GM23338 (cell line): ENCODE measurements around the gene CLDN7. TPM values are rescaled to one million over a fixed set of nuclear protein-coding genes. Genes with fewer than 3 reads are reported as not detected.

Experiments
- ATAC-seq: fragments of 200-7000 bp; cut with Tn5 transposase; 3 replicates; pipeline ENCODE4 v1.9.1; 2020
- DNase-seq: peaks from one replicate; pipeline ENCODE4 v3.0.0-alpha.2; 2015; ENCODE audit warnings: low spot score
- H2AFZ ChIP-seq: fragments of 200-600 bp; sonication (generic); 2 replicates; pipeline ENCODE4 v1.8.0; 2016; ENCODE audit warnings: antibody characterized with exemption, mild to moderate bottlenecking, moderate library complexity
- H3F3A ChIP-seq: fragments of 200-600 bp; sonication (generic); replicated peaks from 2 replicates; pipeline ENCODE4 v1.8.0; 2017; ENCODE audit warnings: antibody characterized with exemption, mixed run types, low read depth
- H3K27ac ChIP-seq: fragments of 200-600 bp; sonication (generic); 2 replicates; pipeline ENCODE4 v1.6.1; 2016; ENCODE audit warnings: low read depth
- H3K27me3 ChIP-seq: fragments of 200-600 bp; sonication (generic); 2 replicates; pipeline ENCODE4 v1.8.0; 2016; ENCODE audit warnings: mild to moderate bottlenecking, mixed run types, moderate library complexity; ENCODE audit not compliant: insufficient read depth
- H3K36me3 ChIP-seq: fragments of 200-600 bp; sonication (generic); 2 replicates; pipeline ENCODE4 v1.8.0; 2016; ENCODE audit warnings: mild to moderate bottlenecking; ENCODE audit not compliant: insufficient read depth
- H3K4me1 ChIP-seq: fragments of 200-600 bp; sonication (generic); 2 replicates; pipeline ENCODE4 v1.8.0; 2016; ENCODE audit warnings: mild to moderate bottlenecking, moderate library complexity; ENCODE audit not compliant: insufficient read depth
- H3K4me2 ChIP-seq: fragments of 200-600 bp; sonication (generic); 2 replicates; pipeline ENCODE4 v1.7.1; 2017; ENCODE audit warnings: mixed run types
- H3K4me3 ChIP-seq: fragments of 200-600 bp; sonication (generic); 2 replicates; pipeline ENCODE4 v1.6.1; 2016; ENCODE audit warnings: mixed run types
- H3K79me2 ChIP-seq: fragments of 200-600 bp; sonication (generic); replicated peaks from 2 replicates; pipeline ENCODE4 v1.8.0; 2017; ENCODE audit warnings: mild to moderate bottlenecking; ENCODE audit not compliant: insufficient read depth
- H3K9me2 ChIP-seq: fragments of 200-600 bp; sonication (generic); 2 replicates; pipeline ENCODE4 v1.8.0; 2017; ENCODE audit not compliant: insufficient read depth
- H4K20me1 ChIP-seq: fragments of 200-600 bp; sonication (generic); replicated peaks from 2 replicates; pipeline ENCODE4 v1.8.0; 2017; ENCODE audit warnings: mild to moderate bottlenecking; ENCODE audit not compliant: insufficient read depth
- H3K27ac Mint-ChIP-seq: 2 replicates; pipeline ENCODE4 v1.8.0; 2020; ENCODE audit warnings: inconsistent platforms, mild to moderate bottlenecking, moderate library complexity, mixed read lengths
- H3K27me3 Mint-ChIP-seq: 3 replicates; pipeline ENCODE4 v1.8.0; 2022; ENCODE audit warnings: low read depth, mild to moderate bottlenecking, moderate library complexity, mixed read lengths, inconsistent platforms; ENCODE audit not compliant: insufficient read depth, poor library complexity
- H3K36me3 Mint-ChIP-seq: 3 replicates; pipeline ENCODE4 v1.8.0; 2021; ENCODE audit warnings: low read depth, mild to moderate bottlenecking, inconsistent platforms, moderate library complexity, mixed read lengths
- H3K4me1 Mint-ChIP-seq: 3 replicates; pipeline ENCODE4 v1.8.0; 2020; ENCODE audit warnings: mild to moderate bottlenecking, inconsistent platforms, mixed read lengths
- H3K4me3 Mint-ChIP-seq: 3 replicates; pipeline ENCODE4 v1.8.0; 2021; ENCODE audit warnings: moderate library complexity, mild to moderate bottlenecking, inconsistent platforms, mixed read lengths
- H3K9me3 Mint-ChIP-seq: 3 replicates; pipeline ENCODE4 v1.8.0; 2020; ENCODE audit warnings: moderate library complexity, mild to moderate bottlenecking, inconsistent platforms, mixed read lengths
- CREB1 ChIP-seq: fragments of 250-450 bp; sonication (Bioruptor Pico); IDR thresholded peaks from 2 replicates; pipeline ENCODE4 v1.5.0; 2020; ENCODE audit warnings: low read depth, mild to moderate bottlenecking, moderate library complexity
- CTCF ChIP-seq, 2 experiments: fragments of 200-600 bp in 1 of 2; sonication (generic) in 1 of 2; conservative IDR thresholded peaks; 2 replicates each; pipeline versions ENCODE4 v1.5.1 to v1.6.1; 2016 to 2017; ENCODE audit warnings: antibody characterized with exemption in 2 of 2, low read depth in 2 of 2, mild to moderate bottlenecking in 2 of 2, moderate library complexity in 1 of 2
- ETS1 ChIP-seq: IDR thresholded peaks from 2 replicates; pipeline ENCODE4 v1.6.1; 2016; ENCODE audit warnings: antibody characterized with exemption
- EZH2phosphoT487 ChIP-seq: fragments of 200-600 bp; sonication (generic); IDR thresholded peaks from one replicate; pipeline ENCODE4 v1.8.1; 2018; ENCODE audit warnings: antibody characterized with exemption; ENCODE audit not compliant: unreplicated experiment
- JUNB ChIP-seq: IDR thresholded peaks from one replicate; pipeline ENCODE4 v1.6.1; 2016; ENCODE audit warnings: antibody characterized with exemption; ENCODE audit not compliant: unreplicated experiment
- POLR2AphosphoS5 ChIP-seq: IDR thresholded peaks from 2 replicates; pipeline ENCODE4 v1.6.1; 2016; ENCODE audit warnings: antibody characterized with exemption, low read depth
- ZNF114 ChIP-seq: fragments of 250-450 bp; sonication (Bioruptor Pico); IDR thresholded peaks from 2 replicates; pipeline ENCODE4 v1.5.0; 2020; ENCODE audit warnings: mild to moderate bottlenecking, moderate library complexity
- ZNF462 ChIP-seq: fragments of 250-450 bp; sonication (Bioruptor Pico); IDR thresholded peaks from 2 replicates; pipeline ENCODE4 v1.5.0; 2020; ENCODE audit warnings: mild to moderate bottlenecking, moderate library complexity
- polyA plus RNA-seq: library from polyadenylated mRNA; unstranded; fragments of >200 nt; fragmentation: Nextera tagmentation; extraction: Ambion mirVana; gene quantifications from 2 replicates; pipeline ENCODE4 v1.2.1, GENCODE V29; 2016
- total RNA-seq: library from RNA; depleted of rRNA; stranded (reverse); fragments of >200 nt; shearing (Covaris generic); gene quantifications from 2 replicates; pipeline ENCODE4 v1.2.3, GENCODE V29; 2014

Gene CLDN7
- total and polyA plus RNA-seq, 2 experiments from 2014 or later: 50.7 to 111 TPM

- peak overlapping the region; percentile 100 for H3K4me2 ChIP-seq
- H3K4me3 Mint-ChIP-seq: peak overlapping the region; percentile 91
- TF ChIP-seq JUNB (no peak), POLR2AphosphoS5 (peak; percentile 67)
- peak overlapping the region; percentile 100 for H2AFZ ChIP-seq
- H3K9me3 Mint-ChIP-seq: no peaks in the 10 kb centered on the region; the same call in 2 of the 3 replicates
- peaks cover 13% of the 10 kb centered on the region for H3K4me1 ChIP-seq
- H3K36me3 ChIP-seq: peaks cover 9% of the 10 kb centered on the region
- H3K27me3 ChIP-seq: no peaks in the 10 kb centered on the region
- no peaks in the 10 kb centered on the region for H3K9me2 ChIP-seq
- ATAC-seq (peak; percentile 56), DNase-seq (peak; percentile 97)
- H3K27ac Mint-ChIP-seq: peak overlapping the region; percentile 97
- peaks cover 25% of the 10 kb centered on the region for H3K36me3 Mint-ChIP-seq
- H3K4me3 ChIP-seq: peak overlapping the region; percentile 99
- peak overlapping the region; percentile 99 for H3K27ac ChIP-seq
- H4K20me1 ChIP-seq: peaks cover 15% of the 10 kb centered on the region; the same call in 1 of the 2 replicates
- H3K4me1 Mint-ChIP-seq: peaks cover 35% of the 10 kb centered on the region
- H3K27me3 Mint-ChIP-seq: peaks cover 27% of the 10 kb centered on the region
- peaks cover 27% of the 10 kb centered on the region for H3K79me2 ChIP-seq
- peaks cover 22% of the 10 kb centered on the region for H3F3A ChIP-seq
Observed at GRCh38 chr17:7262935-7263800, 890 bp upstream of the CLDN7 start.

GRCh38 chr17:7261379-7262191 lies 693 bp downstream of the CLDN7 start:
- Histone ChIP-seq H3K4me3 (peak overlapping the region; percentile 99), H4K20me1 (peaks cover 15% of the 10 kb centered on the region; the same call in 1 of the 2 replicates), H3K27me3 (no peaks in the 10 kb centered on the region), H3K79me2 (peaks cover 27% of the 10 kb centered on the region), H3F3A (peaks cover 22% of the 10 kb centered on the region), H3K36me3 (peaks cover 9% of the 10 kb centered on the region), H3K27ac (peak overlapping the region; percentile 99), H3K4me1 (peaks cover 13% of the 10 kb centered on the region), H2AFZ (no peak overlapping the region), H3K9me2 (no peaks in the 10 kb centered on the region), H3K4me2 (peak overlapping the region; percentile 100)
- peaks cover 30% of the 10 kb centered on the region for H3K27me3 Mint-ChIP-seq
- peak overlapping the region; percentile 91 for H3K4me3 Mint-ChIP-seq
- H3K4me1 Mint-ChIP-seq: peaks cover 32% of the 10 kb centered on the region
- H3K9me3 Mint-ChIP-seq: no peaks in the 10 kb centered on the region; the same call in 2 of the 3 replicates
- H3K36me3 Mint-ChIP-seq: peaks cover 38% of the 10 kb centered on the region
- ATAC-seq: peak; percentile 1
- peak overlapping the region; percentile 99 for H3K27ac Mint-ChIP-seq
- DNase-seq: peak; percentile 20
- TF ChIP-seq ETS1 (no peak), ZNF462 (CRISPR knock-in tag) (no peak), EZH2phosphoT487 (no peak), CTCF (conservative IDR thresholded peaks at IDR 0.05; ENCODE audit: low read depth in 2 of 2) (no peak), CREB1 (no peak), ZNF114 (CRISPR knock-in tag) (no peak)
